ENCODE data around the gene PNMA5.
"Not testable (repeated sequence)": the region's sequence is repeated elsewhere in the genome, so short reads cannot be mapped to it uniquely, and the experiment has no call there.

PNMA5 gene

DNA sequence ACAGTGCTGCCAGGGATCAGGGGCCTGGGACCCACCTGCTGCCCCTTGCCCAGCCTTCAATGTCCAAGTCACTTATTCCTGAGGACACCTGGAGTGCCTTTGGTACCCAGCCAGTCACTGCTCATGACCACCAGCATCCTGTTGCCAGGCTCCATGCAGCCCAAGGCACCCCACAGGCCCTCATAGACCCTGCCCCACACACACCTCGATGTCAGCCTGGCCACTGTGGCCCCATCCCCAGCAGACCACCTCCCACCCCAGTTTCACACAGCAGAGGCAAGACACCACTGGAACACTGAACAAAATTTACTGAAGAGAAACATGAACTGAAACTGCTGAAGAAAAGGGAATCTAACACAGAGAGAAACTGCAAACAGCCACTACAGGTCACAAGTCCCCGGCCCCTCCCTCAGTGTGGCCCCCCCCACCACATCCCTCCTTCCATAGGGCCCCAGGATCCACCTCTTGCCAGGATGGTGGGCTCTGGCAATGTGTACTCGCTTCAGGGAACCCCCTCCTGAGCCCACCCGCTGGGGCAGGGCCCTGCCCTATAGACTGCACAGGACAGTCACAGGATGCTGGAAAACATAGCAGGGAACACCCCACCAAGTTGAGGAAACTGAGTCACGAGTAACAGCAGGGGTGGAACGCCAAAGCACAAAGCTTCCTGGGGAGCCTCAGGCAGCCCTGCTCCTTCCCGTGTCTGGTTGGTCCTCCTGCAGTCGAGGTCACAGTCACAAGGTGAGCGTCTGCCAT is 5.2 kb downstream of the PNMA5 start:
- TF ChIP-seq POLR2A (IDR thresholded peaks at IDR 0.05; ENCODE audit: low read depth, low read length), result no peak
- DNase-seq (ENCODE audit: insufficient read length, low spot score) (no peak), FAIRE-seq (no peak)

DNA sequence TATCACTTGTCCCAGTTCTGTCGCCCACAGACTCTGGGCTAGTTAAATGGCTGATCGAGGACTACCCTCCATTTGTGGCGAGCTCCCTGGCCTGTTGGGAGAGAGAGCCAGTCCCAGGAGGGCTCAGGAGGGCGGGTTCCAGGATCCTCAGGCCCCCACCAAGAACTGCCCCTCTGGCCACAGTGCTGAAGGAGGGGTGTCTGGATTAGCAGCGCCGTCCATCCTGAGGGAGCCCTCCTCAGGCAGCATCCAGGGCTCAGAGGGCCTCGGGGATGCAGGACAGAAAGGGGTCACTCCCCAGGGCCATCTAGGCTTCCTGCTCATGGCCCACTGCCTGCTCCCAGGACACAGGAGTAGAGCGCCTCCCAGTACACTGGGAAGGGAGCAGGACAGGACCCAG is 6.1 kb downstream of the PNMA5 start:
- FAIRE-seq (no peak), DNase-seq (ENCODE audit: insufficient read length, low spot score) (no peak)
- no peak for TF ChIP-seq POLR2A (IDR thresholded peaks at IDR 0.05; ENCODE audit: low read depth, low read length)

DNA sequence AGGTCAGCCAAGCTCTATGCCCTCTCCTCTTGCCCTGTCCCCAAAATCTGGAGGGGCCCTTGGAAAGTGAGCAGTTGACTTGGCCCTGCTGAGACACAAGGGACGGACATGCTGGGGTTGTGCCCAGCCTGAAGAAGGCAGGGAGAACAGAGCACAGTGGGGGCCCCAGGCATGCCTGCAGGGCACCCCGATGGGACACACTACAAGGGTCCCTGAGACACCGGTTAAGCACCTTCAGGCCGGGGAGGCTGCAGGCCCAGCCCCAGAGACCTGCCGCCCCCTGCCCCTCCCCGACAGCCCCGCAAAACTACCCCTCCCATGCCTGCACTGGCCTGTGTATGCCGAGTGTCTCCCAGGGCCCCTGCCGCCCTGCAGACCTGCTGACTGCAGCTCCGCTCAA is 6.8 kb downstream of the PNMA5 start:
- not testable (repeated sequence) for DNase-seq (ENCODE audit: insufficient read length, low spot score); FAIRE-seq

DNA sequence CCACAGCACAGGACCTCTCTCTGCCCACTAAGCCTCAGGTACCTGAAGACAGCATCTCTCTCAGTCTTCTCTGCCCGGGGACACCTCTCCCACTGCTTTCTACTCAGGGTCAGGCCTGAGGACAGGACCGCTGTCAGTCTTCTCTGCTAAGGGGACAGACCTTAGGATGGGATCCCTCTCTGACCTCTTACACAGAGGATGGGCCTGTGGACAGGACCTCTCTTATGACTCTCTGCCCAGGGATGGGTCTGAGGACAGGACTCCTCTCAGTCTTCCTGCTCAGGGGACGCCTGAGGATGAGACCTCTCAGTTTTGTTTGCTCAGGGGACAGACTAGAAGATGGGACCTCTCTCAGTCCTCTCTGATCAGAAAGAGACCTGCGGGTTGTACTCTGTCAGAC is 8.5 kb downstream of the PNMA5 start:
- DNase-seq (ENCODE audit: insufficient read length, low spot score); FAIRE-seq: not testable (repeated sequence)

DNA sequence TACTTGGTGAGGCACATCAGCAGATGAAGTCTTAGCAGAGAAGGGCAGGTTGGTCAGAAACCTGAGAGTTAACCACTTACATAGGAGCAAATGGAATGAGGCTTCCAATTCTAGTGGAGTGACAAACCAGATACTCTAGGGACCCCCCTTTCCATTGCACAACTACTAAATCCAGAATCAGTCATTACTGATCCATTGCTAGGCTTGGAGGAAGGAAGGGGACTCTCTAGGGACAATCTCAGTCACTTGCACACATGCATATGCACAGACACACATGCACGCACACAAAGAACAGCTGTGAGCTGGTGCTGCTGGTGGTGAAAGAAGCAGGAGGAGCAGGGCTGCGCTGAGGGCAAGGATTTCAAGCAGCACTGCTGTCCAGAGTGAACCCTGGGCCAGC is 25.7 kb downstream of the PNMA5 start:
- no peak for DNase-seq (ENCODE audit: insufficient read length, low spot score)
- FAIRE-seq, result no peak
- no peak for TF ChIP-seq POLR2A (IDR thresholded peaks at IDR 0.05; ENCODE audit: low read depth, low read length)

DNA sequence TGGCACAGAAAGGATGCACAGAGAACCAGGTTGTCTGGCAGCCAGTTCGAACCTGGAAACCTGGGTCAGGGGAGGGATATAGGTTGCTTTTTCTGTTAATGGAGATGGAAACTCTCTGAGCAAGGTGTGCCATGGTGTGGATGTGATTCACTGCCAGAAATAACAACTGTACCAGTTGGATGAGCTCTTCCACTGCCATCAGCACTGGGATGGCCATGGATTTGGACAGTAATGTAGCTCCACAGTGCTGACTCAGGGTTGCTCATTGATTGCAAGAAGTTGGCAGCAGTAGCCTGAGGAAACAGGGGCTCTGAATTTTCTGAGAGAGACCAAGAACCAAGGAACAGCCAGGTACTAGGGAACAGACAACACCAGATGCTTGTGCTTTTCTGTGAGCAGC is 33.8 kb downstream of the PNMA5 start:
- TF ChIP-seq POLR2A (IDR thresholded peaks at IDR 0.05; ENCODE audit: low read depth, low read length), result no peak
- DNase-seq (ENCODE audit: insufficient read length, low spot score) (no peak), FAIRE-seq (no peak)

DNA sequence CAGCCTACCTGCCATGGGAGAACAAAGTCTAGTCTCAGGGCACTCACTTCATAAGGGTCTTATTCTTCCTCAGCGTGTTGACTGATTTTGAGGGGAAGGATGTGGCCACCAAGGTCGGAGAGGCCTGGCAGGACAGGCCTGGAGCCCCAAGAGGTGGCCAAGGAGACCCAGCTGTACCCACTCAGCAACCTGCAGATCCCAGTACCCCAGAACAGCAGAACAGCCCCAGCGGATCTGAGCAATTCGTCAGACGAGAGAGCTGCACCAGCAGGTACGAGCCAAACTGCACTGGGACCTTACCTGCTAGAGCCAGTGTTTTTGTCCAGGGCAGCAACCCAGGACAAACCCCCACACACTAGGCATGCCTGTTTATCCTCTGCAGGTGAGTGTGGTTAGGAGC is 34.3 kb downstream of the PNMA5 start:
- no peak for TF ChIP-seq POLR2A (IDR thresholded peaks at IDR 0.05; ENCODE audit: low read depth, low read length)
- FAIRE-seq (no peak), DNase-seq (ENCODE audit: insufficient read length, low spot score) (no peak)

DNA sequence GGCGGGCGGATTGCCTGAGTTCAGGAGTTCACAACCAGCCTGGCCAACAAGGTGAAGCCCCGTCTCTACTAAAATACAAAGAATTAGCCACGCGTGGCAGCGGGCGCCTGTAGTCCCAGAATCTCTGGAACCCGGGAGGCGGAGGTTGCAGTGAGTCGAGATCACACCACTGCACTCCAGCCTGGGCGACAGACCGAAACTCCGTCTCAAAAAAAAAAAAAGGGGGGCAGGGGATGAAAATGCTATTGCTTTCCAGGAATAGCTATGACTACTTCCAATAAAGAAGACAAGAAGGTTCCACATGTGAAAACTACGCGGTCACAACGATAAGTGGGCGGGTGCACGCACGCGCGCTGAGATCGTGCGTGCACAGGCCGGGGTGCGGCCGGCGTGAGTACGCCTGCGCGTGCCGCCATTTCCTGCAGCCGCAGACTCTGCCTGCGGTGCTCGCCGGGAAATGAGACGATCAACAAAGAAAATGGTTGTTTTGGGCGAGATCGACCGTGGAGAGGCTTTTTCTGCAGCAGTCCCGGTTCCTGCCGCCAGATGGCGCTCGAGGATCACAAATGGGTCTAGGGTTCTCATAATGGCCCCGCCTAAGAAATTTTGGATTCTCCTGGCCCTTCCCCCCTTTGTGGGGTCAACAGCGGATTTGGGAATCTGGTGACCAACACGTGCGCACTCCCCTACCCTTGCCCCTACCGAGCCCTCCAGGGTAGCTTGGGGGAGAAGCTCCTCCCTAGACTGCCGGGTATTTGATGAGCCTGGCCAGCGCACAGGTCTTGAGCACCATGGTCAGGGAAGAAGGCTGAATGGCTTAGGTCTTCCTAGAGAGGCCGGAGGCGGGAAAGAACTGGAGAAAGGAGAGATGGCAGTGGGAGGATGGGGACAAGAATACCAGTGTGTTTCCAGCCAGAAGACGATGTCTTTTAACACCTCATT is 35.1 kb downstream of the PNMA5 start:
- 0 out of 2 replicates have a peak, but pooled peaks have one; percentile 38 for TF ChIP-seq POLR2A (IDR thresholded peaks at IDR 0.05; ENCODE audit: low read depth, low read length)
- FAIRE-seq, result no peak

DNA sequence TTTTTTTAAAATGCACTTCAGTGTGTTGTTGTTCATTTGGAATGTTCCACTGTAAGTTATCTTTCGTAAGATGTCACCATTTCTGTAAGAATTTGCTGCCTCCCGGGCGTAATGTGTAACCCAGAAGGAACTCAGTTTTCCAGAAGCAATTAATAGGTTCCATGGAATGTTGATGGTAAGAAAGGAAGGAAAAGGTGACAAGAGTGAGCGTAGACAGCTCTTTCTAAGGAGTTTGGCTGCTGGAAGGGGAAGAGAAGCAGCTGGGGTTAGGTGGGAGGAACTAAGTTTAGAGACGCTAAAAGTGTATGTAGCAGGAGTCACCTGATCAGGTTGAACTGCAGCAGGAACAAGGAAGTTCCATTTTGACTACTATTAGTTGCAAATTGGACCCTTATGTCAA is 35.9 kb downstream of the PNMA5 start:
- no peak for TF ChIP-seq POLR2A (IDR thresholded peaks at IDR 0.05; ENCODE audit: low read depth, low read length)
- FAIRE-seq, result no peak
- DNase-seq (ENCODE audit: insufficient read length, low spot score), result no peak

More for the DNA sequence above, 35.1 kb downstream of the PNMA5 start:
- DNase-seq (ENCODE audit: insufficient read length, low spot score), result peak; percentile 66

DNA sequence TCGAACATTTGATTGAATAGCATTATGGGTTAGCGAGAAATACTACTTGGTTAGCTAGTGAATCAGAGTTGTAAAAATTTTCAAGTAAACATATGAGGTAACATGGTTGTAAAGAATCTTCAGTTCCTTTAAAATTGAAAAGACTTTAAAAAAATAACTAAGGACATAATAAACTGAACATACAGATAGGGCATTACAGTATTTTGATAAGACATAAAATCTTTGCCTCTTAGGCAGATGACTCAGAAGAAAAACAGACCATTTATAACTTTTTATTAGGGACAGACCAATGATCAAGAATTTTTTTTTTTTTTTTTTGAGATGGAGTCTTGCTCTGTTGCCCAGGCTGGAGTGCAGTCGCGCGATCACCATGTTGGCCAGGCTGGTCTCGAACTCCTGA is 43.1 kb downstream of the PNMA5 start:
- TF ChIP-seq POLR2A (IDR thresholded peaks at IDR 0.05; ENCODE audit: low read depth, low read length), result no peak
- DNase-seq (ENCODE audit: insufficient read length, low spot score) (no peak), FAIRE-seq (no peak)

DNA sequence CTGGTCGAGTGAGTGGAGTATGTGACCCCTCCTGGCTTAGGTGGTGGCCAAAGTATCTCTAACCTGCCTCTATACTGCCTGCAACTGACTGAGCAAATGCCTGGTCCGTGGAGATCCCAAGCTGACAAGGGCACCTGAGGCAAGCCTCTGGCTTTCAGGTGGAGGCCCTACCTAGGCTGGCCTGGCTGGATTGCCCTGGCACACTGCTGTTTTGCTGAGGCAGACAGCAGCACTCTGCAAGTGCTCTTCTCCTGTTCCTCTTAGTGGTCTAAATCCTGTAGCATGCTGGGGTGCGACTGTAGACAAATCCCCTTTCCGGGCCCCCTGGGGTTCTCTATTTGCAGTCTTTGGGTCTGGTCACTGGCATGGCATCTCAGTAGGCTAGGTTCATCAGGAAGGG is 44.8 kb downstream of the PNMA5 start:
- no peak for TF ChIP-seq POLR2A (IDR thresholded peaks at IDR 0.05; ENCODE audit: low read depth, low read length)
- no peak for FAIRE-seq
- DNase-seq (ENCODE audit: insufficient read length, low spot score), result no peak

DNA sequence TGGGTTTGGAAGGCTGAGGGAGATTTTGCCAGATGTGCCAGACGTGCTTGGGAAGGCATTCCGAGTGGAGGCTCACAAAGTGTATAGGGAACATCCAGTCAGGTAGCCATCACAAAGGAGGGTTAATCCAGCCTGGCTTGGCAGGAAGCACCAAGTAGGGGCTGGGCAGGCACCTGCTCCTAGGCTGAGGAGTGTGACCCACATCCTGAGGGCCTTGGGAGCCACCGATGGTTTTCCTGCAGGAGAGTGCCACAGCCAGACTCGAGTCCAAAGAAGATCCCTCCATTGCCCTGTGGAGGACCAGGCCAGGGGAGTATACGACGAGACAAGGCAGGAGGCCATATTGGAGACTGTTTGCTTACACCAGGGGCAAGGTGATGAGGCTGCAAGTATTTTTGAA is 47.2 kb downstream of the PNMA5 start:
- no peak for DNase-seq (ENCODE audit: insufficient read length, low spot score)
- no peak for FAIRE-seq
- TF ChIP-seq POLR2A (IDR thresholded peaks at IDR 0.05; ENCODE audit: low read depth, low read length), result no peak

DNA sequence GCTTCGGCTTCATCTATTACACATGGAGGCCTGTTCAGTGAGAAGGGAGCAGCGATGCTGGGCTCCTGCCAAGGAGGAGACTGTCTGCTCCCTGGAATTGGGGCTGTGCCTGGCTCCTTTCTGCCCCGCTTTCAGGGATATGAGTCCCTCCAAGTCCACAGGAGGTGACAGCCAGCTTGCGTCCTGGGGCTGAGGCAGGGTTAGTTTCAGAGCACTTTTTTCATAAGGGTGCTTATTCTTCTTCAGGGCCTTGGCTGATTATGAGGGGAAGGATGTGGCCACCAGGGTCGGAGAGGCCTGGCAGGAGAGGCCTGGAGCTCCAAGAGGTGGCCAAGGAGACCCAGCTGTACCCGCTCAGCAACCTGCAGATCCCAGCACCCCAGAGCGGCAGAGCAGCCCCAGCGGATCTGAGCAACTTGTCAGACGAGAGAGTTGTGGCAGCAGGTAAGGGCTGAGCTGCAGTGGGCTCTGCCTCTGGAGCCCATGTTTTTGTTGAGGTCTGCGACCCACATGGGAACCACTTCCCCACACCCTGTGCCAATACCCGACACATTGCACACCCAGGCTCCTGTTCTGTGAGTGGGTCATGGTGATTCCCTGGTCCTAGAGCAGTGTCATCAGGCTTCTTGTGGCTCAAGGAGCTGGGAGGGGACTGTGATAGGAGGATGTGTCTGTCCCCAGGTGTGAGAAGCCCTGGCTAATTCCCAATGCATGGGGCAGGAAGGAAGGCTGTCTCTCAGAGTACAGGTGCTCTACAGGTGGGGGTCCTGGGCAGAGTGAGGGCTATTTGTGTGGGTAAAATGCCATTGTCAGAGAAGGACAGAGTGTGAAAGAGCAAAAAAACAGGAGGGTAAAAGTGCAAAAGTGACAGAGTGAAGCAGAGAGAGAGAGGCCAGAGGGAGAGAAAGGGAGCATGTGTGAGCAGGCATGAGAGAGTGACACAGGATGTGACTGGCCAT is 48.6 kb downstream of the PNMA5 start:
- no peak for TF ChIP-seq POLR2A (IDR thresholded peaks at IDR 0.05; ENCODE audit: low read depth, low read length)
- FAIRE-seq (no peak), DNase-seq (ENCODE audit: insufficient read length, low spot score) (no peak)

DNA sequence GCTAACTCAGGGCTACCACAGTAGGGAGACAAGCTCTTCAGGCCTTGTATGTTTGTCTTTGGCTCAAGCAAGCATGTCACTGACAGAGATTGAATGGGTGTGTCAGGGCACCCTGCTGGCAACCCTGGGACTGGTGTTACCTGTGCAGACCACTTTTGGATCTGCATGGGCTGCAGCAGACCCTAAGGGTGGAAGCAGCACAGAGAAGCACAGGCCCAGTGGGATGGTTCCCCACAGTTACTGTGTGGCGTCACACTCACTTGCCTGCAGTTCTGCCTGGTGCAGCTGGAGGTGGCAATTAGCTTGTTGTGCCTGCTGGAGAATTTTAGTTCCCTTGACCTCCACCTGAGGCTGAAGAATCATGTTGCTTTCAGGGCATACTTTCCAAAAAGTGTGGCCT is 50.1 kb downstream of the PNMA5 start:
- DNase-seq (ENCODE audit: insufficient read length, low spot score) (no peak), FAIRE-seq (no peak)
- TF ChIP-seq POLR2A (IDR thresholded peaks at IDR 0.05; ENCODE audit: low read depth, low read length), result no peak

Measured in H54 (cell line).